ENCODE measurements around the gene NLE1.

Gene NLE1

DNA sequence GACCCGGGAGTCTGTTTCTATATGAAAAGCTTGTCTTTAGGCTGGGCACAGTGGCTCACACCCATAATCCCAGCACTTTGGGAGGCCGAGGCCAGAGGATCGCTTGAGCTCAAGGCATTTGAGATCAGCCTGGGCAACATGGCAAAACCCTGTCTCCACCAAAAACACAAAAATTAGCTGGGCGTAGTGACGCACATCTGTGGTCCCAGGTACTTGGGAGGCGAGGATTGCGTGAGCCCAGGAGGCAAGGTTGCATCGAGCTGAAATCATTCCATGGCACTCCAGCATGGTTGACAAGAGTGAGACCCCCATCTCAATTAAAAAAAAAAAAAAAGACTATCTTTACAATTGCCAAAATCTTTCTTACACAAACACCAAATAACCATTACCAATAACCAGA, 55.9 kb downstream of the NLE1 start:
- no peak for DNase-seq (ENCODE audit: low spot score)

DNA sequence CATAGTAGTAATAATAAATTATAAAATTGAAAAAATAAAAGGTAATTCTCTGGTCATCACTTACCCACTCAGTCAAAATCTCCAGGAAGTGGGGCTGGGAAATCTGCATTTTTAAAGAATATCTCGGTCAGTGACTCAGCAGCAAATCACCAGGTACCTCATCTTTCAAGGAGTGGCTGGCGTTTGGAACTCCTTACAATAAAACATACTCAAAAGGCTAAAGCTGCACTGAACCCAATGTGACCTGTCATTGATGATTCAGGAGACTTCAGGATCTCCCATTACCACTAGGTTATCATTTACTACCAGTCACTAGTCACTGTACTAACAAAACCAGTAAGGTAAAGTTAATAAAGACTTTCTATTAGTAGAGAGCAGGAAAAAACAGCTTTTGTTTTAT, 57.1 kb downstream of the NLE1 start:
- no peak for DNase-seq (ENCODE audit: low spot score)

DNA sequence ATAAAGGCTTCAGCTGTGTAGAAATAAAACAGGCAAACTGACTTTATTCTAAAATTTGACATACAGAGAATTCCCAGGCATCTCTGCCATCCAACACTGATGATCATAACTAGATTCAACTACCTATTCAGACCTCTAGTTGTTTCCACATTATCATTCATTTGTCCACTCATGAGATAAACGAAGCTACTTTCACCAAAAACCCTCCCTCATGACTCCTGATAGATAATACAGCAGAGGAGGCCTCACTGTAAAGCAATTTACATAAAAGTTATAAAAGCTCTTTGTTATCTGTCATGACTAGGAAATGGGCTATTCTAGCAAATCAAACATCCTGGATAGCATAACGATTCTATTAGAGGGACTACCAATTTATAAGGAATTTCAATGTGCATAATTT, 59.0 kb downstream of the NLE1 start:
- DNase-seq (ENCODE audit: low spot score): no peak

DNA sequence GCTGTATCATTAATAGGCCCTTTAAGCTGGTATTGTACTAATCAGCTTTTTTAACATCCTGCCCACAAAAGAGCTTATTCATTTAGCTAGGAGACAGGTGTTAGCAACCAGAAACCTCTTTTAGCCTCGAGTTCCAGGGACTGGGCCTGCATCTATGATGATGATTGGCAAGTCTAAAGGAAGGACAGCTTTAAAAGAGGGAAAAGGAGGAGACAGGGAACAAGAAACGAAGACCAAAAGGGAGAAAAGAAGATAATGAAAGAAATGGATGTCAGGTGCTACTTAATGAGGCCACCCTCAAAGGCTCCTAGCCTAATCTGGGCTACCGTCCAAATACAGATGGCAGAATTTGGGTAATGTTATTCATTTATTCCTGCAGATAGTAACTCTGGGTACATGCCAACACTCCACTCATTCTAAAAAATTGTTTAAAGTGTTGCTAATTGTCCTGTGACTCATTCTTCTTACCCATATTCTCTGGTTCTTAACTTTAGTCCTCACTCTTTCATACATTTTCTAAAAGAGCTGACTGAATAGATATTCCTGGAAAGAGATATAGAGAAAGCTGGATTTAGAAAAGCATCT, 59.9 kb downstream of the NLE1 start:
- DNase-seq (ENCODE audit: low spot score): peak; percentile 70

DNA sequence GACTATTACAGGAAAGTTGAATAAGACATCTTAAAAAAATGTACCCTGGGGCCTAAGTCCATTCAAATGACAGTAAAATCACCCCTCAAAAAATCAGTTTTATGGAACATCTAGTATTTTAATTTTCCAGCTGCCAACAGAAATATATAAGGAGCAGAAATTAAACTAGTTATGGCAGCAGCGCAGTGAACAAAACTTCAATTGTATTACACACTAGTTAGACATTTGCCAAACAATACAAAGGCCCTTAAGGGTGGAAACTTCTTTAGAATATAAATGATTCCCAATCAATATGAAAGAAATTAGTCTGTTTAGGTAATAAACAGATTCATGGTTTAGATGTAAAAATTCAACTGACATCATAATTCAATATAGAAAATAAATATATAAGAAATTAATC, 60.5 kb downstream of the NLE1 start:
- no peak for DNase-seq (ENCODE audit: low spot score)

DNA sequence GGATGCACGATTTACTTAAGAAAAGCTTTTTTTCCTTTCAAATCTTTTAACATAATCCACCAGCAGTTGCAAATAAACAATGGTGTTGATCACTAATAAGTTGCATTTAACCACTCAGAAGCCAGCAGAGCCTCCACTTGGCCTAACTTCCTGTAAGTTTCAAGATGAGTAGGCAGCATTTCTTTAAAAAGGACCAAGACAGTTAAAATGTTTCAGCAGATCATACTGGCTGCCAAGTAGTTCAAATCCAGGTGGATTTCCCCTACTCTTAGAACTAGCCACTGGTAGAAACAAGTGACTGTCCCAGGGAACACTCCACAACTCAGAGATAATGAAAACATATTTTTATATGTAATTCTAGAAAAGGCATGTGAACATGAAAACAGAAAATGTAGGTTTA, 61.6 kb downstream of the NLE1 start:
- DNase-seq (ENCODE audit: low spot score): no peak

DNA sequence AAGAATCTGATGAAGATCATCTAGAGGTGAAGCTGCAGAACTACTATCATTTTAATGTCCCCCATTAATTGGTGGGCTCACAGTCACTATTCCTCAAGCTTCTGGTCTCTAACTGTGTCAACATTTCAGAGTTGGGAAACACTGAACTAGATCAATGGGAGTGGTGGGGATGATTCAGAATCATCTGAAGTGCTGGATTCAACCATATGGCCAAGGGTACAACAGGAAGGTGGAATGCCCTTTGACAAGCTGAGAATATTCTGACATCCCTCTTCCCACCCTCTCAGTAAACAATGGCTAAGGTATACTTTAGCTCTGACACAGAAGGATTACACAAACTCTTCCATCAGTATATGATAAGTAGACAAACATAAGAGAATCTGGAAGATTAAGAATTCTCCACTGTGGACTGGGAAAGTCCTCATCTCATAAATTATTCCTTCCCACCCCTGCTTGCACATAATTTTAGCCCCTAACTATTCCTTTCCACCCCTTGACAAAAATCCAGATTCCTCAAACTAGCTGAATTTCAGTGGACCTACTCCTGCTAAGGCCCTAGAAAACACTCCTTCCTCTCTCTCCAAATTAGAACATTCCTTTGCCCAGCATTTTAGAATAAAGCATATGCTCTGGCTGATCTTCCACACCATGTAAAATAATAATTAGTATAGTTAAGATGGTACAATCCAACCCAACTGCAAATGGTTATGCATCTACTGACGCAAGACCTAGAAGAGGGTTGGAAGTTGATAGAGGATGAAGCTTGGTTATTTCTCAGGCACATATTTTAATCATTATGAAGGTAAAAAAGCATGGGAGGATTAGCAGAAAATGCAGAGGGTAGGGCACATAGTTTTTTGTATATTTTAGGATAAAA, 62.3 kb downstream of the NLE1 start:
- no peak for DNase-seq (ENCODE audit: low spot score)
